Right renal cortex interstitium (tissue), 3 donors: ENCODE measurements around the gene SPATC1L. TPM values are rescaled to one million over a fixed set of nuclear protein-coding genes. Genes with fewer than 3 reads are reported as not detected.

ENCODE experiments used
- DNase-seq, 3 donors: peaks; one replicate each; pipeline ENCODE4 v3.0.0-alpha.2; 2013; ENCODE audit warnings: low read depth in 3 of 3, low spot score in 2 of 3
- polyA plus RNA-seq, 3 donors: library from polyadenylated mRNA; unstranded; fragments of 120-200 nt; gene quantifications; one replicate each; pipeline ENCODE4 v1.2.1, GENCODE V29; 2013; ENCODE audit not compliant: insufficient read length in 3 of 3

Gene SPATC1L
- polyA plus RNA-seq, 3 donors: 11.2 to 11.4 (median 11.4) TPM

GRCh38 chr21:46215436-46216131, 31.3 kb upstream of the SPATC1L start:
- DNase-seq: no peak

GRCh38 chr21:46214478-46215340, 30.4 kb upstream of the SPATC1L start:
- DNase-seq: no peak

GRCh38 chr21:46213620-46214286, 29.5 kb upstream of the SPATC1L start:
- no peak for DNase-seq

- no peak for DNase-seq
These were observed 28.6 kb upstream of the SPATC1L start for GRCh38 chr21:46212721-46213484.

GRCh38 chr21:46211786-46212720, 27.8 kb upstream of the SPATC1L start:
- no peak for DNase-seq

- DNase-seq: no peak
These were observed 27.1 kb upstream of the SPATC1L start for GRCh38 chr21:46211376-46211775.

- DNase-seq: no peak
These were observed 26.3 kb upstream of the SPATC1L start for GRCh38 chr21:46210378-46211136.

- DNase-seq: no peak
These were observed 24.8 kb upstream of the SPATC1L start for GRCh38 chr21:46208761-46209721.

- DNase-seq: no peak
These were observed 23.8 kb upstream of the SPATC1L start for GRCh38 chr21:46207920-46208591.

GRCh38 chr21:46207006-46207919, 23.0 kb upstream of the SPATC1L start:
- no peak for DNase-seq

GRCh38 chr21:46206163-46207005, 22.1 kb upstream of the SPATC1L start:
- DNase-seq: no peak

GRCh38 chr21:46205766-46206162, 21.5 kb upstream of the SPATC1L start:
- DNase-seq: no peak

- no peak for DNase-seq
These were observed 20.9 kb upstream of the SPATC1L start for GRCh38 chr21:46205166-46205565.

GRCh38 chr21:46203203-46203600, 18.9 kb upstream of the SPATC1L start:
- no peak for DNase-seq

- no peak for DNase-seq
These were observed 18.4 kb upstream of the SPATC1L start for GRCh38 chr21:46202592-46203202.
